HL-60 (cell line): Measurements from ENCODE around the gene SOX6.
"Not testable (repeated sequence)": the region's sequence is repeated elsewhere in the genome, so short reads cannot be mapped to it uniquely, and the experiment has no call there.

Experiments
- DNase-seq, 2 experiments: peaks; one replicate each; pipeline ENCODE4 v3.0.0-alpha.2; 2010 to 2020; ENCODE audit warnings: low read depth in 1 of 2, low spot score in 1 of 2
- H3K27ac ChIP-seq: fragments of 250-450 bp; sonication (Bioruptor Pico); replicated peaks from 2 replicates; pipeline ENCODE4 v1.5.1; 2020; ENCODE audit warnings: mild to moderate bottlenecking, moderate library complexity
- H3K27me3 ChIP-seq: fragments of 250-450 bp; sonication (Bioruptor Pico); 2 replicates; pipeline ENCODE4 v1.5.1; 2021; ENCODE audit warnings: mild to moderate bottlenecking, moderate library complexity; ENCODE audit not compliant: insufficient read depth, poor library complexity, severe bottlenecking
- H3K4me3 ChIP-seq: replicated peaks from 2 replicates; pipeline ENCODE4 v1.5.1; 2011; ENCODE audit warnings: mild to moderate bottlenecking, control low read depth, low read length; ENCODE audit not compliant: insufficient read depth
- CTCF ChIP-seq: IDR thresholded peaks from one replicate; pipeline ENCODE4 v1.5.1; 2011; ENCODE audit warnings: low read length, control low read depth, inconsistent platforms; ENCODE audit not compliant: insufficient read depth
- GABPA ChIP-seq: IDR thresholded peaks from 2 replicates; pipeline ENCODE4 v1.6.1; 2012; ENCODE audit warnings: low read depth
- POLR2AphosphoS5 ChIP-seq: IDR thresholded peaks from 2 replicates; pipeline ENCODE4 v1.6.1; 2012; ENCODE audit warnings: low read depth
- REST ChIP-seq: IDR thresholded peaks from 2 replicates; pipeline ENCODE4 v1.6.1; 2012; ENCODE audit warnings: low read depth; ENCODE audit not compliant: insufficient replicate concordance
- SPI1 ChIP-seq: IDR thresholded peaks from 2 replicates; pipeline ENCODE4 v1.6.1; 2012; ENCODE audit warnings: low read depth, mild to moderate bottlenecking, borderline replicate concordance

SOX6 gene

GRCh38 chr11:16380941-16381568 lies 24.7 kb upstream of the SOX6 start:
- no peak for DNase-seq
- no peaks in the 10 kb centered on the region for H3K27me3 ChIP-seq
- H3K4me3 ChIP-seq, result no peak overlapping the region
- no peak for TF ChIP-seq GABPA
- no peak for TF ChIP-seq SPI1
- TF ChIP-seq POLR2AphosphoS5, result no peak
- no peak for TF ChIP-seq REST
- no peak for TF ChIP-seq CTCF
- no peak overlapping the region for H3K27ac ChIP-seq

GRCh38 chr11:16378906-16379305 lies 22.6 kb upstream of the SOX6 start:
- no peak overlapping the region for H3K4me3 ChIP-seq
- H3K27me3 ChIP-seq, result no peaks in the 10 kb centered on the region
- no peak for TF ChIP-seq POLR2AphosphoS5
- TF ChIP-seq GABPA, result no peak
- no peak for TF ChIP-seq CTCF
- TF ChIP-seq SPI1, result no peak
- TF ChIP-seq REST, result no peak
- no peak overlapping the region for H3K27ac ChIP-seq
- DNase-seq, result no peak

GRCh38 chr11:16377746-16378145 lies 21.4 kb upstream of the SOX6 start:
- TF ChIP-seq GABPA, result no peak
- no peak for TF ChIP-seq POLR2AphosphoS5
- TF ChIP-seq REST, result no peak
- TF ChIP-seq SPI1, result no peak
- no peak for TF ChIP-seq CTCF
- H3K27me3 ChIP-seq, result no peaks in the 10 kb centered on the region
- no peak for DNase-seq
- H3K4me3 ChIP-seq, result no peak overlapping the region
- no peak overlapping the region for H3K27ac ChIP-seq

- not testable (repeated sequence) for H3K27me3 ChIP-seq, DNase-seq, H3K27ac ChIP-seq, H3K4me3 ChIP-seq
These were observed 19.3 kb upstream of the SOX6 start for GRCh38 chr11:16375664-16376063.
